ENCODE measurements around the gene FILIP1.
"Not testable (repeated sequence)": the region's sequence is repeated elsewhere in the genome, so short reads cannot be mapped to it uniquely, and the experiment has no call there.

Gene FILIP1

DNA sequence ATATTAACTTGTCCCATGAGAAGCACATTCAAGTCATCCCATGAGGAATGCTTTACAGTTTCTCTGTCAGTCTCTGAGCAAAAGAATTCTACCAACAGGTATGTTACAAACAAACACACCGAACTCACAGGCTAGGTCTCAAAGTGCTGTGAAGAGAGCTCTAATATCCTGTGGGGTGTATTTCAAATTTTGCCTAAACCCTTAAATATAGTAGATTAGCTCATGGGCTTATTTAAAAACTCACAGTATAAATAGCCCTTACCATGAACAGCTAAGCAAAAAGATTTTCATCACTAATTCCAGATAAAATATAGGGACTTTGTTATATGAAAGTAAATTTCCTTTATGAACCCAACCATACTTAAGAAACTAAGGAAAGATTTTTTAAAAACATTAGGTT, 77.8 kb downstream of the FILIP1 start:
- DNase-seq, result no peak

DNA sequence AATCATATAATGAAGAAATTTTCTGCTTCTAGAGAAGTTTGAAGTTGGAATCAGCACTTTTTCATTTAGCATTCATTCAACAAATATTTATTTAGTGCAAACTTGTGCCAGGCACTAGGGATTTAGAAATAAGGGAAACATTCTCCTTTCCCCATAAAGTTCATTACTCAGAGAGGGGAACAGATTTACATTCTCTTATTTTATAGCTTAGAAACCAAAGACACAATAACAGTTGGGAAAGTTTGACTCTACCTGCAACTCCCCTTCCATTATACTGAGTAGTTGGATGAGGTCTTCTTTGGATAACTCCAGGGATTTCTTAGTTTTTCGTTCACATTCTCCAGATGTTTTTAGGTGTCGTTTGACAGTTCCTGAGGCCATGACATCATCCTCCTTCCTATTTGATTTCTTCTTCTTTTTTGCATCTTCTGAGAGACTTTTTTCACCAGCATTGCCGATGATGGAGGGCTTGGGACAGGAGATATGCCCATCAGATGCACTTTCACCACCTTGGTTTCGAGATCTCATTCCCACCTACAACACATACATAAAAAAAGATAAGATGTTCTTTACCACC, 79.1 kb downstream of the FILIP1 start:
- no peak for DNase-seq

DNA sequence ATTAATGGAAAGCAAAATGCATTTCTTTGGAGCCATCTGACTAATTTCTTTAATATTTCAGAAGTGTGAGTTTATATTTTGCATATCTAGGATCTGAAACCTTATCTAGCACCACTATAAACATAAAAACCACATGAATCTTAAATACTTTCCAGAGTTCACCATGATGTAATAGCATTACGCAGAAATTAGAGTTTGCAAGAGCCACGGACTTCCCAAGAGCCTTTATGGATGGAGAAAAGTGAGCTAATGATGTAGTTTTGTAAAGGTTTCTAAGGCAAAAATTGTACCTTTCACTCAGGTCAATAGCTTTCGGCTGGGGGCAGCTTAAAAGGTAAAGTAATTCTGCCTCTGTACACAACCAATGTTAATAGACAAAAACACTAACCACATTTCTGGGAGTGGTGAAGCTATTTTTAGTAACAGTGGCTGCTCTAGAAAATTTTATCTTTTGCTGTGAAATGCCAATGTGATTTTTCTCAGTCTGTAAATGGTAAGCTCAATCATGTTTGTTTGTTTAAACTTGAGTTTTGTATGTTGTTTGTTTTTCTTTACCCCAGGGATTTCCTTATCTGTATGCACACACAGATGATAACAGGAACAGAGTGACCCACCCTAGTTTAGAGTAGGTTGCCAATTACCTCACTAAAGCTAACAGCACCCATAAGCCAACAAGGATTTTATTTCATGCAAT, 80.5 kb downstream of the FILIP1 start:
- no peak for DNase-seq

DNA sequence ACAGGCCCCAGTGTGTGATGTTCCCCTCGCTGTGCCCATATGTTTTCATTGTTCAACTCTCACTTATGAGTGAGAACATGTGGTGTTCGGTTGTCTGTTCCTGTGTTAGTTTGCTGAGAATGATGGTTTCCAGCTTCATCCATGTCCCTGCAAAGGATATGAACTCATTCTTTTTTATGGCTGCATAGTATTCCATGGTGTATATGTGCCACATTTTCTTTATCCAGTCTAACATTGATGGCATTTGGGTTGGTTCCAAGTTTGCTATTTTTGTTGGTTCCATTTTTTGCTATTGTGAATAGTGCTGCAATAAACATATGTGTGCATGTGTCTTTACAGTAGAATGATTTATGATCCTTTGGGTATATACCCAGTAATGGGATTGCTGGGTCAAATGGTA, 83.0 kb downstream of the FILIP1 start:
- DNase-seq, result not testable (repeated sequence)

DNA sequence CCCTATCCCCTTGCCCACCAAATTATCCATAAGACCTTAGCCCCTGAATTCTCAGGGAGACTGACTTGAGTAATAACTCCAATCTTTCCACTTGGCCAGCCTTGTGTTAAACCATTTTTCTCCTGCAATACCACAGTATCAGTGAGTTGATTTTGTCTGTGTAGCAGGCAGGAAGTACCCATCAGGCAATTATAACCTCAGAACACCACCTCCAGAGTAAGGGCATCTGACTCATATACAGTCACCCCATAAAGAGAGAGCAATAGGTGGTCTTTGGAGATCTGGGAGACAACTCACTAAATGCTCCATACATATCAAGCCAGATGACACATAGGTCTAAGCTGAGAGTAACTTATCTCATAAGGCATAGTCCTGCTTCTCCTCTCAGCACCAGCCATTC, 83.7 kb downstream of the FILIP1 start:
- DNase-seq, result no peak

DNA sequence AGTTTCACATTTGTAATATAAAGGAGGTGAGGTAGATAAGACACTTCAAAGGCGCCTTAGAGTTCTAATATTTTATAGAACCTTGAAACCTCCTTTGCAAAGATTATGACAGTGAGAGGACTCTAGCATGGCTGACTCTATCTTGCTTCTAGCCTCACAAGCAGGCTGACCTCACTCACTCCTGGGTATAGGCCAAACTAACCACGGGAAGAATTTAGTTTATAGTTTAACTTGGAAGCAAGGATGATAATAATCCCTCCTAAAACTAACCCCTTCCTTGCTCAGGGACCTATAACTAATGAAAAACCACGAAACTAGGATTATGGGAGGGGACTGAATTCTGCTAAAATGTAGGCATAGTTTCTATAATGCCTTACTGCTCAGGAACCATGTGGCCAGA, 84.3 kb downstream of the FILIP1 start:
- no peak for DNase-seq

DNA sequence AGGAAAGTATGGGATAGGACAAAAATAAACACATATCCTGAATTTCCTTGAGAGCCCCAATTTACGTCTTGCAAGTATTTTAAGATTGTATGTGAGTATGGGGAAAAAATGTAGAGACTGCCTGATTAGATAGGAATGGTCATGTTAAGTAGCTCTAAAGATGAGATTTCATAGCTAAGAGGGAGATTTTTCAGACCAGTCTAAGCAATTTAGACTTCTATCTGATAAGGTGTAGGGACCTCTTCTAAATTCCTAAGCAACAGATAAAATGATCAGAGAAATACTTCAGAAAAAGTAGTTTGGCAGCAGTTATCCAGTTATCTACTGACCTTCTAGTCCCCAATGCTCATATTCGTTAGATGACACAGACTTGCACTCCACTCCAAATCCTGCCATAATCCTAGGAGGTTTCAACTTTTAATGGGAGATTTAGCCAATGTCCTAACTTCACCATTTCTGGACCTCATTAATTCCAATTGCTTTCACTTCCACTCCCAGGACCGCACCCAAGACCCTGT, 90.0 kb downstream of the FILIP1 start:
- no peak for DNase-seq

DNA sequence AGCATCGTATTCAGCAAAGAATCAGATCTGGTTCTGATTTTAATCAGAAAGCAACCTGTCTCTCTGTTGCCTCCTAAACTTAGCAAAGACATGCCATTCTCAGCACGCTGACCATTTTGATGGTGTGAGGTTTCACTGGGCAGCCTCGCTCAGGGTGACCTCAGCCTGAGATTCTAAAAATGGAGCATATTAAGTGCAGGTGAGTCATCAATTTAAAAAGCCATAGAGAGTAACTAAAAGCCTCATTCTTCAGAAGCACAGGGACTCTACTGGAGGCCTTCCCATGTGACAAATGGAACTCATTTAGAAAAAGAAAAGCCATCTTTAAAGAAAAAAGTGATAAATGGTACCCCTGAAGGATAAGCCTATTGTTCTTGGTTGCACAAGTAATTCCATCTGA, 91.3 kb downstream of the FILIP1 start:
- DNase-seq, result no peak

DNA sequence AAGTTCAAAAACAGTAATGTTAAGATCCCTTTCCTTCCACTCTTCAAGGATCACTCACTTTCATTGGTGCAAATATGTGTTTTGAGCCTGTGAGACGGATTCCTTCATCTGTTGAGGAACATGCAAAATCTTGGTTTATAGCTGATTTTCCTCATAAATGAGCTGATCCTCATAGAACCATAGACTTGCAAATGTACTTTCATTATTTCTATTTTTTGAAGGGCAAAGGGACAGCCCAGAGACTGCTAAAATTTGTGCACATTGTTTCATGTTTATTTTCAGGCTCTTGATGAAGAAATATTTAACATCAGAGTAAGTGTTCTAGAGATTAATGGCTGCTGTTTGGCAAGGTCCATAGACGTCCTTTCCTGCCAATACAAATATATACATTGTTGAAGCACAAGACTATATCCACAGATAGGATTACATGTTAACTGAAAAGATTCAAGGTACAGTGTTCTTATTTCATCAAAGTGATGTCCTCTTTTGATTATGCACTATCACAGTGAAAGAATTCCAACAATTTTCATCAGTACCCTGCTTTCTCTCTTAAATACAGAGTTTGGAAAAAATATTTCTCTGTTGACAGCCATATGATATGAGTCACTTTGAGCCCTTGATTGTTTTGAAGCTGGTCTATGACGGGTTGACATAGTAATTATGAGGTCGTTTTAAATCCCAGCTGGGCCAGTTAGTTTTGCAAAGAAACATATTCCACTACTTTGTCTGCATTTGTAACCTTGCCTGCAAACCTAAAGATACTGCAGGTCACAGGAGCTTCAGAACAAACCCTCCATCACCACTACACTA, 95.7 kb downstream of the FILIP1 start:
- no peak for DNase-seq

DNA sequence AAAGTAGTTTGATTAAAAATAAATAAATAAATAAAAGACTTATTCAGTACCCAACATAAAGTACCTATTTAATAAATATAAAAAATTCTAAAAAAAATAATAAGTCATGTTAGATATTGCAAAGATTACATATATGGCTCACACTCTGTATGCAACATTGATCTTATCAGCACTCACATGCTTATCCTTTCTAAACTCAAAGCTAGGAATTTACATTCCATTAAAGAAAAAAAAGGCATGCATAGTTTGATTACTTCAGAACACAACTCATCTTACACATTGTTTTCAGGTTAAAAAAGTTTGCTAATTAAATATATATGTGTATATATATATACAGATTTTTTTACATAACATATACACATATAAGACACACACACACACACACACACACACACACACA, 96.4 kb downstream of the FILIP1 start:
- DNase-seq, result no peak

DNA sequence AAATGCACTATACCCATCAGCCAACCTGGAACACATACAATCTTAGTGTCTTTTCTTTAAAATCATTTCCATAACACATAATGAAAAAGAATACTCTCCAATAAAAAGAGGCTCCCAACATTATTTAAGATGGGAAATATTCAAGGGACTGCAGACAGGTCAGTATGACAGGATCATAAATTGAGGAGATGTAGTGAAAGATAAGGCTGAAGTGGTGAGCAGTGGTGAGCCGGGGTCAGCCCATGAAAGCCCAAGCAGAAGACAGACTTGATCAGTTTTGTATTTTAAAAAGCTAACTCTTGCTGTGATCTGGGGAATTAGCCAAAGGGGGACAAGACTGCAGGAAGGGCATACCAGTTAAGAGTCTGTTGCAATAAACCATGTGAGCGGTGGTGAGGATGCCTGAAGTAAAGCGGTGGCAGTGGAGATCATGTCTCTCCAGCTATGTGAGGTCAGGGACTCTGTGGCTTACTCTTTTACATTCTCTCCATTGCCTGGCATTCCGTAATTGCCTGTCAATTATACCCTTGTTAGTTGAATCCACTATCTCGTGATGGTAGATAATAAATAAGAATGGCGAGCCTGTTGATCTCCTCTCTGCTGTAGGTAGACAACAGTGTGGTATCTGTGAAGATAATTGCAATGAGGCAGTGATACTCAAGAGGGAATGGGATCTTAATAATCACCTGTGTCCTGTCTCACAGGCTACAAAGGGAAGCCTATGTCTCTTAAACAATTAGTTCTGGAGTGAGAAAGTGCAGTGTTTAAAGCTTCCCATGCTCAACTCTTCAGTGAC, 97.4 kb downstream of the FILIP1 start:
- DNase-seq, result no peak

DNA sequence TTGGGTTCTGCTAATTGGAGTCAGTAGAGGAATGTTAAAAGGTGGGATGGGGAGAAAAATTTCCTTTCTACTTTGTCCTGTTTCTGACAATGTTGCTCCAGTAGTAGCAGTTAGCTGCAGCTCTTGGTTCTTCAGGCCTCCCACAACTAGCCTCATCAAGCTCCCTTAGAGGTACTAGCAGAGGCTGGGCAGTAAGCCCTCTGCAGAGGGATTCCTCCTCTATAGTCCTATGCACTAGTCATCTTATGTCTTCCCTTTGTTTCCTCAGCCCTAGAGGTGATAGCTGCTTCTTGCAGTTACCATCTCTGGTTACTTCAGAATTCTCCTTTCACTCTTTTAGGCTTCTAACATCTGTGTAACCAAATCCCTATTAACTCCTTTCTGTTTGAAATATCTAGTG, 99.8 kb downstream of the FILIP1 start:
- DNase-seq, result no peak

DNA sequence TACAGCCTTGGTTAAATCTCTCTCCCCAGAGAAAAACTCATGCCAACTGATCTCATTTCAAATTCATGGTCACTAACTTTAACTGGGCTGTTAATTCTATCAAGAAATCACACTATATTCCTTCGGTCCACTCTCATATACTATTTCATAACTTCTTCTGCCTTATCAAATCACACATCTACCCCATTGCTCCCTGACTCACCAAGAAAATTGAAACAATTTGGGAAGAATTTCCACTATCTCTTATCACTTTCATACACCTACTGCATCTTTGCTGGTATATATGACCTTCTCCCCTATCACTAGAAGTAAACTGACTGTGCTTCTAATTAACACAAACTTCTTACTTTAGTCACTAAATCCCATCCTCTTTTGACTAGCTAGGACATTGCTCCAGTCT, 102.3 kb downstream of the FILIP1 start:
- no peak for DNase-seq

DNA sequence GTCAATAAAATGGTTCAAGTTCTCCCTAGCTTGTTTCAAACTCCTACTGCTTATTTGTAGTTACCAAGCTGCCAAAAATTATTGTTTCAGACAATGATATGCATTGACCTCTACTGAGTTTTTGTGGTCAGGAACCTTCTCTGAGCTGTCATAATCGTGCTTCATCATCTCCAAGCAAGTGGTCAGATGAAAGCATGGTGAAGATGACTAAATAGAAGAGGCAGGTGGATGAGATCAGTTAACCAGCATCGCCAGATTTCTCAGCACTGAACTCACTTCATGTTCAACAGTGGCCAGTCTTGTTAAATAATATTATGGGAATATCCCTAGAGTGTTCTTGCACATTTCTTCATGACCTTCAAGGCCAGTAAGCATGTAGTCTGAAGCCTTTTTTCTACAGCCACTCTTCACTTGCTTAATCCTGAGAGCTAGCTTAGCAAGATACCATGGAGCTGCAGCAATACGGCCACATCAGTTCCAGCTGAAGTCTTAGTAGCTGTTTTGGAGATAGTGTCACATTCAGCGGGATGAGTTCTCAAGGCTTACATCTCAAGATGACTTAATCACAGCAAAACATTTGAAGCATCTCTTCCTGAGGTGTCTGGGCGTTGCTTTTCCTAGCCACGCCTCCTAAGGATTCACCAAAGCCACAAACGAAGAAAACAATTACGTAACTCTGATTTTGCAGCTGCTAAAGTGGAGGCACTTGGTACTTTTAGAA, 107.4 kb downstream of the FILIP1 start:
- DNase-seq, result no peak

DNA sequence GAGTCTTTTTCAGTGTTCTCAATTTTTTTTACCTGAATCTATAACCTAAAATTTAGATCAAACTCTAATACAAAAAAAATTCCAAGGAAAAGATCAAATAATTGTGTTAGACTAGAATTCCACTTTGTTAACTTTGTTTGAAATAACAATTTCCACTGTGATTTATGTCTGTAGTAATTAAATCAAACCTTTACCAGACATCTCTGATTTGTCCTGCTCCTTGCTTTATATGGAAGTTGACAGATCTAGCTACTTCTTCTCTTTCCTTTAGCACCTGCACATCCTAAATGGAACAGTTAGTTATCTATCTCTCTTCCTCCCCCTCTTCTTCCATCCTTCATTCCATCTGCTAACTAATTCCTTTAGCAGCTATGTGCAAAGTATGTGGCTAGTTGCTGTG, 109.5 kb downstream of the FILIP1 start:
- DNase-seq, result no peak

DNA sequence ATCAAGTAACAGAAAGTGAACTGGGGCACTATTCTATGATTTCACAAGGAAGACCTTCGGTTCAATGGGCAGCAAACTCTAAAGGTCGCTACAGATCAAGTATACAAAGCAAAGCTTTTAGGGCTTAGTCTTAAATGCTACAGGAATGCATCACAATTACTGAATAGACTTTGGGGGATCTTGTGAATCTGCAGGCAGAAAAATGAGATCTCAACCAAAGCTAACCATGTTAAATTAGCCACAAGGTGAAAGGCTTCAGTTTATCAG, 111.0 kb downstream of the FILIP1 start:
- DNase-seq, result no peak

DNA sequence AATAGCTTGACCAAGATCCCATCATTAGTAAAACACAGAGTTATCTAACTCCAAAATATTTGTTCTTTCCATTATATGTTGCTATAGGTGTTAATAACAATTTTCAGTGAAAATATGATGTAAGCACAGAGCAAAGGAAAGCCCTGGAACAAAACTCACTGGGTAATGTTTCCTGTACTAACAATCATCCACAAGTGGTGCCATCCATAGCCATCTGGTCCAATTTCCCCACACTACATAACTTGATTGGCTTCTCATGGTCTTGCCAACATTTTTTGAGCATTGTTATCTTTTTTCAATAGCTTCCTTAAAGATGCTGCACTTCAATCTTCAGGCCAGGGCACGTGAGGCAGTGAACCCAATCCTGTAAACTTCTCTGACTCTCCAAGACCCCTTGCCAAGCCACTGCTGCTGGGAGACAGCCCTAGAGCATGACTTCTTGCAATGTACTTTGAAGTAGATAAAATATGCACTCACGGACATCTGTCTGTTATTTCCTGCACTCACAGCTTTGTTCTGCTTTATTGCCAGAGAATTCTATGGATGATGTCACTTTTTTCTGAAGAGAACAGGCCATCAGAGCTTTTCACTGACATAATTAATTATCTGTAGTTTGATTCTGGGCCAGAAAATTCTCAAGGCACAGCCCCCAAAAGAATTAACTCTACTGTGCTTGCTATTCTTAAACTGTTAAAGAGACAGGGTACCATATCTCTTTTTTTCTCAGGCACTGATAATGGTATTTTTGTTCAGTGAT, 111.5 kb downstream of the FILIP1 start:
- DNase-seq, result no peak

DNA sequence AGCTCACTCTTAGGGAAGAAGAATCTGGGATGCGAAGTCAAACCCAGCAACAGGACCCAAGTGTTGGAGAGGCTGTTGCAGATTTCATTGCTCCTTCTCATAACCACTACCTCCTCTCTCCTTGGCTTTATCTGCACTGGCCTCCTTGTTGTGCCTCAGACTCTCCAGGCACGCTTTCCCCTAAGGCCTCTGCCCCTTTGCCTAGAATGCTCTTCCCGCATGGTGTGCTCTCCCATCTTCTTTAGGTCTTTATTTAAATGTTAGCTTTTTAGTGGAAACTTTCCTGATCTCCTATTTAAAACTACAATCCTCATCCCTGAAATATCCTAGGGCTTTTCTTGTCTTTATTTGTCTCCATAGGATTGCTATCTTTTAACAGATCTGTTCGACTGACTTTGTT, 114.1 kb downstream of the FILIP1 start:
- no peak for DNase-seq

DNA sequence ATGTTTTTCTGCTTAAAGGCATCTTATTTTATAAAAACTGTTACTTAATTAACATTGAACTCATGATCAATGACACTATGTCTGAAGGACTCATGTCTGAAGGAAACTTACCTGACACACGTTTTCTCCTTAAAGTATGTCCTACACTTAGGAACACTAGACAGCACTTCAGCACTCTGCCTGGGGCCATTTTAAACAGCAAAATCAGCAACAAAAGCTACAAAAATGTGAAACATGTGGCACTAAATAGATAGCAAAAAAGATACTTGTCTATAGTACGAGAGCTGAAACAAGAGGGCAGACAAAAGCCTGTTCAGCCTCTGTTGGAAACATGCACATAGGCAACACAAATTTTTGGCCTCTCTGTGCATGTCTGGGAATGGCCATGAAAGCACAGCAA, 115.5 kb downstream of the FILIP1 start:
- DNase-seq, result no peak

DNA sequence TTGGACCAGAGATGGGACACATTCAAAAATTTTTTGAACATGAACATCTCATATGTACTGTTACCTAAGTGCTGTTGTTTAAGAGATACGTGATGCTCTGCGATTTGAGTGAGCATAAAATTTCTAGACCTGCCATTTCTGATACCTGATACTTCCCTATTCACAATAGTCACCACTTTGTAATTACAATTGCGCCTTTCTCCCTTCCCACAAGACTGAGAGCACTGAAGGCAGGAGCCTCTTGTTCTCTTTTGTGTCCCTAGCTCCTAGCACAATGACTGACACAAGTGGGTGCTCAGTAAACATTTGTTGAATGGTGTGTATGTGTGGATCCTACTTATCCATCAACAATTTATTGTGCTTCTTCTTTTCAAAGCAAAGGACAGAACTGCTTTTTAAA, 116.2 kb downstream of the FILIP1 start:
- no peak for DNase-seq

DNA sequence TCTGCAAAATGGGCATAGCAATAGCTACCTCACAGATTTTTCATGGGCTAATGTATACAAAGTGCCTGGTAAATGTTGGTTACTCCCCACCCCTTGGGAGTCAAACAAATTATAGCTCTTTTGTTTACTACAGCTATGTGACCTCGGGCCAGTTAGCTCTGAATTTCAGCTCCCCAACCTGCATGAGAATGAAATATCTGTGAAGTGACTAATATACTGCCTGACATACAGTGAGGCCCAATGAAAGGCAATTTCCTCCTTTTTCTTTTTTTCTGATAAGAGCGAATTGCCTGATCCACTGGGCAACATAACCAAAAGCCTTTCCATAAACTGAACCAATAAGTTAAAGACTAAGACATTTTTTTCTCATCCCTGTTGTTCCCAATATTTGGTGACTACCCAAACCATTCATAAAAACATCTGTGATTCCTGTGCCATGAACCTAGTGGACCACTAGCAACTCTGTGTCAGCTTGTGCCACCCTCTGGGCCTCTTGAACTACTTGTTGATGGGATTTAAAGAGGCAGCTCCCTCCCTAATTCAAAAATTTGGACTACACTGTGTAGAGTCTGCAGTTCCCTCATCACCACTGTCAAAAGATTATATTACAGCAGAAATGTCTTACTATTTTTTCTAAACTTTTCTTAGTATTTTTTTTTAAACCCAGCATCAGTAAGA, 117.1 kb downstream of the FILIP1 start:
- no peak for DNase-seq

All from activated CD8-positive, alpha-beta memory T cell treated with anti-CD3 and anti-CD28 coated beads, Interleukin-2, amount 50 U/mL, for 48 hours (primary cell).